ENCODE measurements around the gene MUC3A. TPM values are rescaled to one million over a fixed set of nuclear protein-coding genes. Genes with fewer than 3 reads are reported as not detected.

The MUC3A gene
- total RNA-seq, 1 donor: not detected

DNA sequence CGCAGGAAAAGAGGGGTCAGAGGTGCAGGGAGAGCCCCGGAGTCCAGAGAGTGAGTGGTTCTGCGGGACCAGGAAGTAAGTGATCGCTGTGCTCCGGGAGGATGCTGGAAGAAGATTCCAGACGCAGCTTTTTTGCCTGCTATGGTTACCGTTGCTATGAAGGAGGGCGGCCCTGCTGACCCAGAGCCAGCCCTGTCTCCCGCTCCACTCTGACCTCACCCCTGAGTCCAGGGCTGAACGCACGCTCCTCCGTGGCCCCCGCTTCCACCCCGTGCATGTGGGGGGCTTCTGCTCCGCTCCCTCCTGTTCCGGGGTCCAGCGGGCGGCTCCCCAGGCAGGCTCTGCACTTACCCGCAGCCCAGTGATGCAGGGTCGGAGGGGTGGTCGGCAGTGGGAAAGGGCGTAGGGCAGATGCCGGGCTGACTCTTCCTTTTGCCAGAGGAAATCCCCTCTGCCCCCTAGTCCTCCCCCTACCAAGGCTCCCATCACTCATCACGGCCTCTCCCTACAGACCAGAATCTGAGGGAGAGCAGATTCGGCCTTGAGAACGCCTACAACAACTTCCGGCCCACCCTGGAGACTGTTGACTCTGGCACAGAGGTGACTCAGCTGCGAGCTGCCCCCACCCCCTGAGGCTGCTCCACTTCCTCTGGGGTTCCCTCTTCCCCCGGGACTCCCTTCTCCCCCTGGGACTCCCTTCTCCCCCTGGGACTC lies 67.9 kb downstream of the MUC3A start:
- DNase-seq (ENCODE audit: low read depth): peak; percentile 83
- TF ChIP-seq CTCF (IDR thresholded peaks at IDR 0.05; ENCODE audit: insufficient read depth, low read depth, low read length): no peak

More for the DNA sequence above, 67.9 kb downstream of the MUC3A start:
- H3K4me3 ChIP-seq (ENCODE audit: low read depth, low read length): peak overlapping the region; percentile 62

Small RNAs within 50 kb of the gene (small RNA-seq; reads per million reads assigned to genes)
- gene RN7SL549P (not detected), gene RPS29P15 (not detected)

Other genes with a start within 250 kb of the MUC3A start
- gene POP7, start 243.4 kb upstream of the MUC3A start, total RNA-seq: 34.1 and 46.7 TPM in 2 replicates
- not detected in 2 replicates for gene EPO, start 229.1 kb upstream of the MUC3A start, total RNA-seq
- not detected in 2 replicates for gene ZAN, start 215.9 kb upstream of the MUC3A start, total RNA-seq
- 44.1 and 82.0 TPM in 2 replicates for gene EPHB4, start 122.0 kb upstream of the MUC3A start, total RNA-seq
- gene SLC12A9, start 96.8 kb upstream of the MUC3A start, total RNA-seq: 16.0 and 20.0 TPM in 2 replicates
- 86.0 and 106 TPM in 2 replicates for gene TRIP6, start 82.1 kb upstream of the MUC3A start, total RNA-seq
- gene SRRT, start 74.4 kb upstream of the MUC3A start, total RNA-seq: 50.1 and 50.6 TPM in 2 replicates
- gene UFSP1, start 59.8 kb upstream of the MUC3A start, total RNA-seq: 5.6 and 7.1 TPM in 2 replicates
- gene ACHE, start 53.6 kb upstream of the MUC3A start, total RNA-seq: not detected in 2 replicates
- under 0.01 TPM in 1 of 2 replicates, not detected in the other for gene MUC12, start 20.0 kb downstream of the MUC3A start, total RNA-seq
- not detected in 2 replicates for gene MUC17, start 70.5 kb downstream of the MUC3A start, total RNA-seq
- gene TRIM56, start 135.9 kb downstream of the MUC3A start, total RNA-seq: 11.0 and 16.0 TPM in 2 replicates
- 700 and 921 TPM in 2 replicates for gene SERPINE1, start 177.6 kb downstream of the MUC3A start, total RNA-seq
- gene AP1S1, start 204.9 kb downstream of the MUC3A start, total RNA-seq: 129 and 154 TPM in 2 replicates
- under 0.01 TPM in 1 of 2 replicates, not detected in the other for gene VGF, start 216.0 kb downstream of the MUC3A start, total RNA-seq
- gene NAT16, start 230.8 kb downstream of the MUC3A start, total RNA-seq: not detected in 2 replicates